Neutrophil (primary cell): Measurements from ENCODE around the gene ICOS.

Experiments used
- H3K27ac ChIP-seq: fragments of 200-600 bp; sonication (generic); 2 replicates; pipeline ENCODE4 v1.5.1; 2016; ENCODE audit warnings: mild to moderate bottlenecking, moderate library complexity
- H3K27me3 ChIP-seq: fragments of 200-600 bp; sonication (generic); 2 replicates; pipeline ENCODE4 v1.6.0; 2016; ENCODE audit warnings: mild to moderate bottlenecking
- H3K36me3 ChIP-seq: fragments of 200-600 bp; sonication (generic); 2 replicates; pipeline ENCODE4 v1.5.1; 2017
- H3K4me1 ChIP-seq, 2 experiments: fragments of 200-600 bp in 1 of 2; sonication (generic) in 1 of 2; 1 replicate in 1 of 2; 2 replicates in 1 of 2; pipeline versions ENCODE4 v1.5.1 to v1.6.1; 2013 to 2016; ENCODE audit warnings: low read depth in 1 of 2, low read length in 1 of 2, mild to moderate bottlenecking in 1 of 2, moderate library complexity in 1 of 2; ENCODE audit not compliant: control insufficient read depth in 1 of 2, insufficient read depth in 1 of 2
- H3K4me3 ChIP-seq, 2 experiments: fragments of 200-600 bp in 1 of 2; sonication (generic) in 1 of 2; 1 replicate in 1 of 2; 2 replicates in 1 of 2; pipeline ENCODE4 v1.5.1; 2013 to 2016; ENCODE audit warnings: low read depth in 1 of 2, low read length in 1 of 2, mild to moderate bottlenecking in 1 of 2, moderate library complexity in 1 of 2
- H3K9me3 ChIP-seq: fragments of 200-600 bp; sonication (generic); 2 replicates; pipeline ENCODE4 v1.5.1; 2016
- TF ChIP-seq, protein P1 (sequence below): fragments of 200-600 bp; sonication (generic); IDR thresholded peaks from 2 replicates; pipeline ENCODE4 v1.5.1; 2016; ENCODE audit warnings: antibody characterized with exemption

The ICOS gene

DNA sequence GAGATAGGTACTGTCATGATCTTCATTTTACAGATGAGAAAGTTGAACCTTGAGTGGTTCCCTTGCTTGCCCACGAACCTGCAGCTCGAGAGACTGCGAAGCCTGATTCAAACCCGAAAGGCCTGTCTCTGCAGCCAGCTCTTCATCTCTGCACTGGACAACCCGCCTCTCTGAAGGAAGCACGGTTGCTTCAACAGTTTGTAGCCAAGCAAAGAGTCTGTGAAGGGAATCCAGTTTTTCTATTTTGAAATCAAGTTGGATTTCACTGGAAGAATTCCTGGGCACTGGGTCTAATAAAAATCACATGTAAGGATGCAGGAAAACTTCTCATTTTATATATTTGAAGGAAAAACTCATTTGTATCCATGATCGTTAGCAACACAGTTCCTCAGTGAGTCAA, 21.3 kb upstream of the ICOS start:
- Histone ChIP-seq H3K4me3 (no peak overlapping the region), H3K36me3 (no peaks in the 10 kb centered on the region), H3K27me3 (peaks cover 3% of the 10 kb centered on the region), H3K4me1 (no peaks in the 10 kb centered on the region), H3K27ac (no peak overlapping the region), H3K9me3 (no peaks in the 10 kb centered on the region)
- TF ChIP-seq, protein P1, sequence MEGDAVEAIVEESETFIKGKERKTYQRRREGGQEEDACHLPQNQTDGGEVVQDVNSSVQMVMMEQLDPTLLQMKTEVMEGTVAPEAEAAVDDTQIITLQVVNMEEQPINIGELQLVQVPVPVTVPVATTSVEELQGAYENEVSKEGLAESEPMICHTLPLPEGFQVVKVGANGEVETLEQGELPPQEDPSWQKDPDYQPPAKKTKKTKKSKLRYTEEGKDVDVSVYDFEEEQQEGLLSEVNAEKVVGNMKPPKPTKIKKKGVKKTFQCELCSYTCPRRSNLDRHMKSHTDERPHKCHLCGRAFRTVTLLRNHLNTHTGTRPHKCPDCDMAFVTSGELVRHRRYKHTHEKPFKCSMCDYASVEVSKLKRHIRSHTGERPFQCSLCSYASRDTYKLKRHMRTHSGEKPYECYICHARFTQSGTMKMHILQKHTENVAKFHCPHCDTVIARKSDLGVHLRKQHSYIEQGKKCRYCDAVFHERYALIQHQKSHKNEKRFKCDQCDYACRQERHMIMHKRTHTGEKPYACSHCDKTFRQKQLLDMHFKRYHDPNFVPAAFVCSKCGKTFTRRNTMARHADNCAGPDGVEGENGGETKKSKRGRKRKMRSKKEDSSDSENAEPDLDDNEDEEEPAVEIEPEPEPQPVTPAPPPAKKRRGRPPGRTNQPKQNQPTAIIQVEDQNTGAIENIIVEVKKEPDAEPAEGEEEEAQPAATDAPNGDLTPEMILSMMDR: no peak

DNA sequence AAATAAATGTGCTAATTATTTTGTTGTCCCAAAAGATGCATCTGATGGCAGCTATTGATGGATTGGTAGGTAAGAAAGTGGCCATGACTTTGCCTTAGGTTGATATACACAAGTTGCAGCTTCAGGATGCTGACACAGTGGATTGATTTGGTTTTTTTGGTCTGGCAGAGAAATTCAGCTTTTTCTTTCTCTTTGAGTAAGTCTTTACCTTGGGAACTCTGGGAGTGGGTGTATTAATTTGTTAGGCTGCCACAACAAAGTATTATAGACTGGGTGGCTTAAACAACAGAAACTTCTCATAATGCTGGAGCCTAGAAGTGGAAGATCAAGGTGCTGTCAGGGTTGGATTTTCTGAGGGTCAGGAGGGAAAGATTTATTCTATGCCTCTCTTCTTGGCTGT, 19.8 kb upstream of the ICOS start:
- Histone ChIP-seq H3K36me3 (no peaks in the 10 kb centered on the region), H3K27ac (no peak overlapping the region), H3K4me1 (no peaks in the 10 kb centered on the region), H3K4me3 (no peak overlapping the region), H3K9me3 (no peaks in the 10 kb centered on the region), H3K27me3 (peaks cover 3% of the 10 kb centered on the region)
- TF ChIP-seq, protein P1: no peak

DNA sequence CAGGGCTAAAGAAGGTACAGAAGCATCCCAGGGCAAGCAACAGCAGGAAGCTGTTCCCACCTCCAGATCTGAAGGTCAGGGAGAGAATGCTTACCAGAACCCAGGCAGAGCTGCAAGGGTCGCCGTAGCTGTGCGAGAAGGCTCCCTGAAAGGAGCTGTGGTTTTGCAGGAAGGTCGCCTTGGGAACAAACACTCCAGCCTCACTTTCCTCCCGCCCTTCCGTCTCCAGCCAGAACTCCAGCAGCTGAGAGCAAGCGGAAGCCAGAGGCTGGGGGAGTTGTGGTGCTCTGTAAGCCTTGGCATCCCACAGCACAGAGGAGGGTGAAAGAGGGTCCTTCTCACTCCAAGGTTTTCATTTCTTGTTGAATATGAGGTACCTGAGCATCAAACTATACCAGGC, 18.3 kb upstream of the ICOS start:
- TF ChIP-seq, protein P1: no peak
- no peaks in the 10 kb centered on the region for H3K36me3 ChIP-seq
- H3K4me3 ChIP-seq: no peak overlapping the region
- no peaks in the 10 kb centered on the region for H3K9me3 ChIP-seq
- H3K27ac ChIP-seq: no peak overlapping the region
- no peaks in the 10 kb centered on the region for H3K4me1 ChIP-seq
- H3K27me3 ChIP-seq: peaks cover 3% of the 10 kb centered on the region

DNA sequence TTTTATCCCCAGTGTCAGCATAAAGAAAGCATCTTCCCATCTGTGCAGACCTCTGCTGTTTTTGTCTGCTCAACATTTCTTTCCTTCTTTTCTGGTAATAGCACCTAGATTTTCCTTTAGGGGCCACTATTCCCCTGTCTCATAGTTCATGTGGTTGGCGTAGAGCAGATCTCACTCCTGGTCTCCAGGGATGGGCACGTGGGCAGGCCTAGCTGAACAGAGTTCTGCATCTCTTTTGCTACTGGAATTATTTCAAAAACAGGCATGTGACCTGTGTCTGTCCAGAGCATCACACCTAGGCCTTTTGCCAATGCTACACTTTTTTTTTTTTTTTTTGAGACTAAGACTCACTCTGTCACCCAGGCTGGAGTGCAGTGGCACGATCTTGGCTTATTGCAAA, 17.7 kb upstream of the ICOS start:
- H3K27me3 ChIP-seq: peaks cover 3% of the 10 kb centered on the region
- no peaks in the 10 kb centered on the region for H3K36me3 ChIP-seq
- H3K27ac ChIP-seq: no peak overlapping the region
- H3K9me3 ChIP-seq: no peaks in the 10 kb centered on the region
- TF ChIP-seq, protein P1: no peak
- H3K4me1 ChIP-seq: no peaks in the 10 kb centered on the region
- no peak overlapping the region for H3K4me3 ChIP-seq

DNA sequence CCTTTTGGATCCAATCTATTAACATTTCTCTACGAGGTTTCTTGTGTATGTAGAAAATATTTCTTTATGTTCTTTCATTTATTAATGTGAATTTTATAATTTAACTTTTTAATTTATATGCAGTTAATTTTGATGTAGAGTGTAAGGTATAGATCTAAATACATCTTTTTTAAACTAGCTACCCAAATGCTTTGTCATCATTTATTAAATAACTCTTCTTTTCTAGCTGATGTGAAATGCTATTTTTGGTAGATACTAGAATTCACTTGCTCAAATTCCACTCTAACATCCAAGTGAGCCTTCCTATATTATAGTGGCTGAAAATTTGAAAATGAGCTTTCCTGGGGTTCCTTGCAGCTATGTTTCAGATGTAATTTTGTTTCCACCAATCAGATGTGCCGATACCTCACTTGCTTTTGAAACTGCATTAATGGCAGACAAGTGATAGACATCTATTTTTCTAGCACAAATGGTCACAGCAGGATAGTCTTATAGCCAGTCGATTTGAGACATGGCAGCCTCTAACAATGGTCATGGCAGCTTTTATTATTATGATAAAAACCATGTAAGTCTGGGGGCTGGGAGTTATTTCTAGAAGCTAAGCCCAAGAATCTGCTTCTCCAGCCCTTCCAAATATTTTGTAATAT, 10.9 kb upstream of the ICOS start:
- Histone ChIP-seq H3K36me3 (no peaks in the 10 kb centered on the region), H3K4me3 (no peak overlapping the region), H3K9me3 (no peaks in the 10 kb centered on the region), H3K27me3 (peaks cover 9% of the 10 kb centered on the region), H3K4me1 (no peaks in the 10 kb centered on the region), H3K27ac (no peak overlapping the region)
- TF ChIP-seq, protein P1: no peak
